ENCODE measurements around the gene ACBD6. TPM values are rescaled to one million over a fixed set of nuclear protein-coding genes. Genes with fewer than 3 reads are reported as not detected.

The ACBD6 gene
- total and polyA plus RNA-seq, 8 donors, result 8.9 to 48.8 (median 37.7) TPM

DNA sequence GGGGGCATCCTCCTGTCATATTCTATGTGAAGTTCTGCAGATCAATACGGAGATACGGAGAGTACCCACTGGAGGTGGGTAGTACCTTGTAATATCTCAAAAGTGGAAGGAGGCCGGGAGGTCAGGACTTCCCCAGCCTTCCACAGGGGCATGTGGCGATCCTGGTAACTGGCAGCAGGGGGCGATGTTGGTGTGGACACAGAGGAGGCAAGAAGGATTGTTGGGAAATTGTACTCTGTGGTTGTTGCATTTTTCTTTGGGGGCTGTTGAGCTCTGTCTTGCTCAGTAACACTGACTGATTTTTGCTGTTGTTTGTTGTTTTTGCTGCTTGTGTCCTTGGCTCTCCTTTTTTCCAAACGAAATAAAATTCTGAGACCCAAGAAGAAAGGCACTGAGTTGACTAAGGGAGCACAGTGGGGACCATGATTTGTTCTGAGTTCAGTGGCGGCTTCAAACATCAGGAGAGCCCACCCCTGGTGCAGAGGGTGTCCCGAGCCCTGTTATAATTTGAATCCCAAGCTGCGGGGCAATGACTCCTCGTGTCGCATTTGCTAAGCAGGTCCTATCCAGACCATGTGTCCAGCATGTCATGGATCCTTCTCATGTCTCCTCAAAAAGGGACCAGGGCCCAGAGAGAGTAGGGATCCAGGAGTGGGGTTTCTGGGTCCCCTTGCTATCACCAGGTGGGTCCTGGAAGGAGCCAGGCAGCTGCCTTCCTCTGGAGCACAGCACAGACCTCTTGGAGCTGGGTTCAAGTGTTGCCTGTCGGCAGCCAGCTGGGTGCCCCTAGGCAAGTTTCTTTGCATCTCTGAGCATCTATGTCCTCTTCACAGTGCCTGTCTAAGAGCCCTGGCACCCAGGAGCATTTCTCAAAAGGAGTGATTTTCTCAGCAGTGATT lies 249.5 kb downstream of the ACBD6 start:
- Histone ChIP-seq H3K27me3 (peaks cover 8 to 73% (median 28%) of the 10 kb centered on the region in 3 donors), H3K4me1 (no peaks in the 10 kb centered on the region), H3K4me3 (no peak overlapping the region), H3K9me3 (no peaks in the 10 kb centered on the region), H3K36me3 (no peaks in the 10 kb centered on the region), H3K27ac (no peak overlapping the region)
- DNase-seq, result peak; percentile 69 to 78
- 68 to 73% (median 69%) methylated on average over 12 of the region's 12 CpGs for WGBS, 5 donors
- intact Hi-C loops (cut with DNase I; ENCODE audit: low total_unique reads), result loop anchor here (10.0 kb wide), 1 partner anchor 232 kb away; no protein-coding TSS in a partner anchor
- TF ChIP-seq EP300 (IDR thresholded peaks at IDR 0.05), result no peak
- TF ChIP-seq, protein P1, sequence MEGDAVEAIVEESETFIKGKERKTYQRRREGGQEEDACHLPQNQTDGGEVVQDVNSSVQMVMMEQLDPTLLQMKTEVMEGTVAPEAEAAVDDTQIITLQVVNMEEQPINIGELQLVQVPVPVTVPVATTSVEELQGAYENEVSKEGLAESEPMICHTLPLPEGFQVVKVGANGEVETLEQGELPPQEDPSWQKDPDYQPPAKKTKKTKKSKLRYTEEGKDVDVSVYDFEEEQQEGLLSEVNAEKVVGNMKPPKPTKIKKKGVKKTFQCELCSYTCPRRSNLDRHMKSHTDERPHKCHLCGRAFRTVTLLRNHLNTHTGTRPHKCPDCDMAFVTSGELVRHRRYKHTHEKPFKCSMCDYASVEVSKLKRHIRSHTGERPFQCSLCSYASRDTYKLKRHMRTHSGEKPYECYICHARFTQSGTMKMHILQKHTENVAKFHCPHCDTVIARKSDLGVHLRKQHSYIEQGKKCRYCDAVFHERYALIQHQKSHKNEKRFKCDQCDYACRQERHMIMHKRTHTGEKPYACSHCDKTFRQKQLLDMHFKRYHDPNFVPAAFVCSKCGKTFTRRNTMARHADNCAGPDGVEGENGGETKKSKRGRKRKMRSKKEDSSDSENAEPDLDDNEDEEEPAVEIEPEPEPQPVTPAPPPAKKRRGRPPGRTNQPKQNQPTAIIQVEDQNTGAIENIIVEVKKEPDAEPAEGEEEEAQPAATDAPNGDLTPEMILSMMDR (IDR thresholded peaks at IDR 0.05), result peak in 5 of 7 experiments; percentile 54 to 74 (median 67)
- TF ChIP-seq POLR2A (IDR thresholded peaks at IDR 0.05), result no peak
- TF ChIP-seq POLR2AphosphoS5 (IDR thresholded peaks at IDR 0.05), result no peak

DNA sequence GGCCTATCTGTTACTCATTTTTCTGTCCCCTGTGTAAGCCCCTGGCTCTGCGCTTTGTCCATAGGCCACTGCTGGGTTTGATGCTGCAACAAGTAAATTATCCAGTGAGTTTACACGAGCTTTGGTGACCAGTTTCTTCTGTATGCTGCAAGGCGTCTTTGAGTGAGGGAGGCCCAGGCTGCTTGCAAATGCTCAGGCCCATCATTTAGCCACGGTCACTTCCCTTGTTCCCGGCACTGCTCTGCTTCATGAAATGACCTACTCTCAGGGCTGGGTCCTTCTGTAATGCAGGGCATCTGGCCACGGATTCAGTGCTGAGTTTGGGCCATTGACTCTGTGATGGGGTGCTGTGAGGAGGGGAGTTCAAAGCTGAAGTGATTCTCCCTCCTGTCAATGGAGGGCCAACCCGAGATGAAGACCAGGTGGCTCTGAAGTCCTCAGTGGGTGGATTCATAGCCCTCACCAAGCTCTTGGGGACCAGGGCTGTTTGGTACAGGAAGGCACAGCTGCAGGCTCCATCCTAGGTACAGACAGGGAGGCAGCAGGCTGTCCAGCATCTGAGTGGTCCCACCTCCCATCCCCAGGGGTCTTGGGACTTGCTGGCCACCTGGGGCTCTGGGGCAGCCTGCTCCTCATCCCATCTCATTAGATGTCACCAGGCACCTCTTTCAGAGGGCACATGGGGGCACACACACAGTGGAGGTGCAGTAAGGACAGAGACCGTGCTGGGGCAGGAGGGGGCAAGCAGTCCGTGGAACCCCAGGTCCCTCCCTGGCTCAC lies 250.7 kb downstream of the ACBD6 start:
- intact Hi-C loops (cut with DNase I; ENCODE audit: low total_unique reads), result loop anchor here (10.0 kb wide), 1 partner anchor 233 kb away; no protein-coding TSS in a partner anchor
- no peak overlapping the region for H3K4me3 ChIP-seq
- no peaks in the 10 kb centered on the region for H3K4me1 ChIP-seq
- H3K9me3 ChIP-seq, result no peaks in the 10 kb centered on the region
- peaks cover 6 to 61% (median 25%) of the 10 kb centered on the region in 3 donors for H3K27me3 ChIP-seq
- DNase-seq, result no peak
- TF ChIP-seq POLR2A (IDR thresholded peaks at IDR 0.05) (no peak), EP300 (IDR thresholded peaks at IDR 0.05) (no peak), POLR2AphosphoS5 (IDR thresholded peaks at IDR 0.05) (no peak)
- TF ChIP-seq, protein P1 (IDR thresholded peaks at IDR 0.05), result no peak
- no peak overlapping the region for H3K27ac ChIP-seq
- 78 to 90% (median 84%) methylated on average over 7 to 9 of the region's 9 CpGs for WGBS, 5 donors
- H3K36me3 ChIP-seq, result no peaks in the 10 kb centered on the region

DNA sequence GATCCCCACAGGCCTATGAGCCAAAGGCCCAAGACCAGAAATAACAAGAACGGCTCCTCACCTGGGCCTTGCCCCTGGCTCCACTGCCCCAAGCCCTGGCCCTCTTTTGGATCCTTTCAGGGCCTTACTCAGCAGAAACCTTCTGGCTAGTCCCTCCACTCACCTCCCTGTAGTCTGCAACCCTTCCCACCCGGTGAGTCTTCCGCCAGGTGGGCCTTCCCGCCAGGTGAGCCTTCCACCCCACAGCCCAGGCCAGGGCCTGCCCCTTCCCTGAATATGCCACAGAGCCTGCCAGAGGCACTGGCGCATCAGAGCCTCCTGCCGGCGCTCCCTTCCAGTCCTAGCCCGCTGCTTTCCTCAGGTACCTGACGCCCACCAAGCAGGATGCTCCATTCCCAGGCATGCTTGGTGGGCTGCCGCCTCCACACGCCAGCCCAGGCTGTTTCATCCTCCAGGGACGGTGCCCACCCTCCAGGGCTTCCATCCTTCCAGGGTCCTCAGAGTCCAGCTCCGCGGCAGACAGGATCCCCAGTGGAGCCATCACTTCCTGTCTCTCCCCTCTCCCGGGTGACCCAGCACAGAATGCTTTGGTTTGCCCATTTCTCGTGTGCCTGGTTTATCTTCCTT lies 251.4 kb downstream of the ACBD6 start:
- Histone ChIP-seq H3K27ac (no peak overlapping the region), H3K27me3 (peaks cover 6 to 54% (median 18%) of the 10 kb centered on the region in 3 donors), H3K4me1 (no peaks in the 10 kb centered on the region), H3K4me3 (no peak overlapping the region), H3K9me3 (no peaks in the 10 kb centered on the region), H3K36me3 (no peaks in the 10 kb centered on the region)
- DNase-seq, result no peak
- intact Hi-C loops (cut with DNase I; ENCODE audit: low total_unique reads), result loop anchor here (10.0 kb wide), 1 partner anchor 234 kb away; no protein-coding TSS in a partner anchor
- WGBS, 5 donors, result 75 to 87% (median 85%) methylated on average over 15 to 16 of the region's 16 CpGs
- TF ChIP-seq EP300 (IDR thresholded peaks at IDR 0.05) (no peak), POLR2A (IDR thresholded peaks at IDR 0.05) (no peak), POLR2AphosphoS5 (IDR thresholded peaks at IDR 0.05) (no peak)
- TF ChIP-seq, protein P1 (IDR thresholded peaks at IDR 0.05), result no peak

DNA sequence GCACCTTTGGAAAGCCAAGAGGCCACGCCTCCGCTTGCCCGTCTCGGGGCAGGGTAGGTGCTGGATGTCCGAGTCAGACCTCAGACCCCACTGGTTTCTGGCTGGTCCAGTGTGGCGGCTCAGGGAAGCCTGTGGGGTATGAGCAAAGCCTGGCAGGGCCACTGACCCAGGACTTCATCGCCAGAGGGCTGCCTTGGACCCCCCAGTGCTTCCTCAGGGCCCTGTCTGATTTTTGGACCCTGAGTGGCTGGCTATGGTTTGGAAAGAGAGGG lies 251.9 kb downstream of the ACBD6 start:
- Histone ChIP-seq H3K27ac (no peak overlapping the region), H3K9me3 (no peaks in the 10 kb centered on the region), H3K4me1 (no peaks in the 10 kb centered on the region), H3K36me3 (no peaks in the 10 kb centered on the region), H3K27me3 (peaks cover 6 to 53% (median 16%) of the 10 kb centered on the region in 3 donors), H3K4me3 (no peak overlapping the region)
- intact Hi-C loops (cut with DNase I; ENCODE audit: low total_unique reads), result loop anchor here (10.0 kb wide), 1 partner anchor 234 kb away; no protein-coding TSS in a partner anchor
- no peak for TF ChIP-seq POLR2A (IDR thresholded peaks at IDR 0.05)
- no peak for TF ChIP-seq EP300 (IDR thresholded peaks at IDR 0.05)
- TF ChIP-seq, protein P1 (IDR thresholded peaks at IDR 0.05), result no peak
- no peak for TF ChIP-seq POLR2AphosphoS5 (IDR thresholded peaks at IDR 0.05)
- 64 to 87% (median 86%) methylated on average over 2 to 7 of the region's 7 CpGs for WGBS, 5 donors
- DNase-seq, result no peak

All from stomach (tissue), 9 donors.